ENCODE measurements around the gene KDM4B.
A peak's percentile ranks its signal among the peaks of the same experiment; 100 is the strongest.

KDM4B gene

GRCh38 chr19:5108123-5108596, 139.2 kb downstream of the KDM4B start:
- DNase-seq (ENCODE audit: low read depth): no peak

GRCh38 chr19:5108866-5109265, 140.0 kb downstream of the KDM4B start:
- no peak for DNase-seq (ENCODE audit: low read depth)

GRCh38 chr19:5109560-5109959, 140.6 kb downstream of the KDM4B start:
- no peak for DNase-seq (ENCODE audit: low read depth)

- no peak for DNase-seq (ENCODE audit: low read depth)
These were observed 141.6 kb downstream of the KDM4B start for GRCh38 chr19:5110546-5110945.

- no peak for DNase-seq (ENCODE audit: low read depth)
These were observed 142.1 kb downstream of the KDM4B start for GRCh38 chr19:5111051-5111450.

GRCh38 chr19:5112175-5112574, 143.3 kb downstream of the KDM4B start:
- no peak for DNase-seq (ENCODE audit: low read depth)

- peak; percentile 63 for DNase-seq (ENCODE audit: low read depth)
These were observed 144.0 kb downstream of the KDM4B start for GRCh38 chr19:5112681-5113575.

GRCh38 chr19:5113633-5114586, 145.0 kb downstream of the KDM4B start:
- DNase-seq (ENCODE audit: low read depth): no peak

- no peak for DNase-seq (ENCODE audit: low read depth)
These were observed 145.8 kb downstream of the KDM4B start for GRCh38 chr19:5114727-5115126.

GRCh38 chr19:5115351-5115750, 146.4 kb downstream of the KDM4B start:
- no peak for DNase-seq (ENCODE audit: low read depth)

- peak; percentile 63 for DNase-seq (ENCODE audit: low read depth)
These were observed 146.9 kb downstream of the KDM4B start for GRCh38 chr19:5115771-5116202.

- no peak for DNase-seq (ENCODE audit: low read depth)
These were observed 147.4 kb downstream of the KDM4B start for GRCh38 chr19:5116292-5116691.

- DNase-seq (ENCODE audit: low read depth): no peak
These were observed 148.5 kb downstream of the KDM4B start for GRCh38 chr19:5117421-5117820.

- DNase-seq (ENCODE audit: low read depth): no peak
These were observed 149.1 kb downstream of the KDM4B start for GRCh38 chr19:5118026-5118425.

GRCh38 chr19:5119297-5119998, 150.5 kb downstream of the KDM4B start:
- no peak for DNase-seq (ENCODE audit: low read depth)

GRCh38 chr19:5120321-5120720, 151.4 kb downstream of the KDM4B start:
- DNase-seq (ENCODE audit: low read depth): no peak

- no peak for DNase-seq (ENCODE audit: low read depth)
These were observed 151.9 kb downstream of the KDM4B start for GRCh38 chr19:5120833-5121232.

- no peak for DNase-seq (ENCODE audit: low read depth)
These were observed 152.6 kb downstream of the KDM4B start for GRCh38 chr19:5121266-5122120.

GRCh38 chr19:5122121-5122400, 153.1 kb downstream of the KDM4B start:
- DNase-seq (ENCODE audit: low read depth): no peak

- no peak for DNase-seq (ENCODE audit: low read depth)
These were observed 153.9 kb downstream of the KDM4B start for GRCh38 chr19:5122671-5123409.

GRCh38 chr19:5123646-5124045, 154.7 kb downstream of the KDM4B start:
- no peak for DNase-seq (ENCODE audit: low read depth)

All from GM04504 (cell line).